GM19324 (cell line): ENCODE measurements around the gene SETD7.

Experiments
- ATAC-seq: cut with Tn5 transposase; IDR thresholded peaks from one replicate; pipeline ENCODE4 v1.9.1; 2021; ENCODE audit warnings: mild to moderate bottlenecking, moderate library complexity; ENCODE audit not compliant: unreplicated experiment, low FRiP score

SETD7 gene

DNA sequence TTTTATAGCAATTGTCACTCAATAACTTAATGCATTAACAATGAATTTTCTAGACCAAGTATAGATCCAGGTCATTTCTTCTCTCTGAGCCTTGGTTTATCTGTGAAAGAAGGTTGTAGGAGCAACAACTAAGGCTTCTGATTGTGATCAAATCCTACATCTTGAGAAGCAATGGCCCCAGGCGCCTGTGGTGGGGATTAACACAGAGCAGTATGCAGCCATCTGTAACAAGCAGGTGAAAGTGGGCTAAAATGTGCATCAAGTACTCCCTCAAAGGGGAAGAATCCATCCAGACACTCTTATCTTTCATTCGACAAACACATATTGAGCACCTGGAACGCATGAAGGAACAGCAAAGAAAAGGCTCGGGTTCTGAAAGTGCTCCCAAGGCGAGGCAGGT lies 19.1 kb upstream of the SETD7 start:
- no peak for ATAC-seq

DNA sequence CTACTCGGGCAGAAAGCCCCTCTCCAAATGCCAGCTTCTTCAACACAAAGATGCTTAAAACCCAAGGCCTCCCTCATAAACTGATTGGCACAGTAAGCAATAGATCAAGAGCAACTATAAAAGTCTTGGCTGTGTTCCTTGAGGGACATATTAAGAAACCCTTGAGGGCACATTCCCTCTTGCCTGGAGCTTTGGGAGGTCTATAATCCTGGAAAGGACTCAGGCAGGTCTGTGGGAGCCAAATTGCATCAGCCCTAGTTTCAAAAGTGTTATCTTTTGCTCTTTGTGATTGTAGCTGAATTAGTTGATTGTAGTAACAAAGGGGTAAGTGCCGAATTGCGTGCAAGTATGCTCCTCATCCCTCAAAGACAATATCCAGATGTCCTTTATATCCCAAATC lies 18.6 kb upstream of the SETD7 start:
- ATAC-seq = no peak

DNA sequence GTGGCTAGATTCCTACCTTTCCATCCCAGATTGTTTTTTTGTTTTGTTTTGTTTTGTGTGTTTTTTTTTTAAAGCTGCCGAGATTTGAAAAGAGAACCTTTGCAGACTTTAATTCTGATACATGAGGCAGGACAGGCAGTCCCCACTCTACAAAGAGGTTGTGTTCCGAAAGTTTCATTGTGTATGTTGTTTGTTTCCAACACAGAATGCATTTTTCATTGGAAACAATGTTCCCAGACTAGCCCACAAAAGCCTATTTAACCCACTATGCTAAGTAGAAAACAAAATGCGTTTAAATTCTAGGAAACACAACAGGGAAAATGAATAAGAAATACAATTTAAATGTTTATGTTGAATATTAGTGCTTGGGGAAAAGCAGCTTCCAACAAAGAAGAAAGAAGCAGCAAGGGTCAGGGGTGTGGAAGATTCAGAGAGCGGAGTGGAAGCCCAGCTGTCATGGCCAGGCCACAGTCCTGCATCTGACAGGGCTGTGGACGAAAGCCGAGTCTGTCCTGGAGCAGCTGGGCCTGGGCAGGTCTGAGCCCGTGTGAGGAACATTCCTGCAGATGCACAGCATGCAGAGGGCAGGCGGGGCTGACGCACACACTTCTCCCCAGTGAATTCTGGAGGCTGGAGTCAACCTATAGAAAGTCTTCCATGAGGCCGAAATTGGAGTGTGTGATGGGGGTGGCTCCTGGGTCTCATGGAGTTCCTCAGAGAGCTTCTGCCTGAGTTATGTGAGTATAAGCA lies 12.4 kb upstream of the SETD7 start:
- no peak for ATAC-seq

DNA sequence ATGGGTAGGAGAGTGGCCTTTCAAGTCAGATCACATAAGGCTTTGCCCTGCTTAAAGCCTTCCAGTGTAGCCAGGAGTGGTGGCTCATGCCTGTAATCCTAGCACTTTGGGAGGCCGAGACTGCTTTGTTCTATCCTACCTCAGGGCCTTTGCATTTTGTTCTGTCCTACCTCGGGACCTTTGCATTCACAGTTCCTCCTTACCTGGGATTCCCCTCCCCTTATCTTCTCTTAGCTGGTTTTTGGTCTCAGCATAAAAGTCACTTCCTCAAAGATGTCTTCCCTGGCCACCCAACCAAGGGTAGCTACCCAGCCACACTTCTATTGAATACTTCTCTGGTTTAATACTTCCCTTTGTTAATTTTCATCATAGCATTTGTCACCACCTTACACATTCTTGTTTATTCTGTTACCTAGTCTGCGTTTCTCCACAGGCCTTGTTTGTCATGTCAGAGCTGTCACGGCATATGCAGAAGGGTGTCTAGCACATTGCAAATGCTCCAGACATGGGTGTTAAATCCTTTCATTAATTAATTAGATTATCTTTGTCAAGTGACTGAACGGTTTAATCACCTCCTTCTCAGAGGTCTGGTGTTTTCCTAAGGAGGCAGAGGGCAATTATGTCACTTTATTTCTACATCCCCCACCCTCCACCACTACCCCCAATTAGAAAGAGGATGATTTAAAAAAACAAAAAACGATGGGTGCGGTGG lies 11.3 kb upstream of the SETD7 start:
- no peak for ATAC-seq

DNA sequence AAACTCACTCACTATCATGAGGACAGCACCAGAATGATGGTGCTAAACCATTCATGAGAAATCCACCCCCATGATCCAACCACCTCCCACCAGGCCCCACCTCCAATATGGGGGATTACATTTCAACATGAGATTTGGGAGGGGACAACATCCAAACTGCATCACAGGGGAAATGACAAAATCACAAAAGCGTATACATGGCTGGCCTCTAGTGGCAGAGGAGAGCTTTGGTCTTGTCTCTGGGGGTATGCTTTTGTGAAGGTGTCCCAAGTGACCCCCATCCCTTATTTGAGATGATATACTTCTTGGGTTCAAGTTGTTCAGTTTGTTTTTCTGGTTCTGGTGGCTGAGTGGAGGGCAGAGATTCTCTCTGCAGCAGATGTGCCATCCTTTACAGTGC lies 8.5 kb upstream of the SETD7 start:
- no peak for ATAC-seq

DNA sequence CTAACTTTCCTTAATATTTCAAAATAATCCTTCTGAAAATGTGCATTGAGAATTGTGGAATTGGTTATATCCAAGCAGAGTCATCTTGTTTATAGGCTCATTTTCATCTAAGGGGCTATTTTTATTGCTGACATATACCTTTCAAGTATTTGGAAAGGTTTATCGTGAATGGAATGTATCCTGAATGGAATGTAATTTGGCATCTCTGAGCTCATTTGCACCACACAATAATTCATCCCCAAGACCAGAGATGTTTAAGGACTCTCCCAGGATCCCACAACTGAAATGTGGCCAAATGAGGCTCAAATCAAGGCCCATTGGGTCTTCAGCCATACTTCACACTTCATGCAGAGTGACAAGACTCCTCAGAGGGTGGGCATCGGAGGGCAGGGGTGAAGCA lies 7.5 kb upstream of the SETD7 start:
- ATAC-seq = no peak

DNA sequence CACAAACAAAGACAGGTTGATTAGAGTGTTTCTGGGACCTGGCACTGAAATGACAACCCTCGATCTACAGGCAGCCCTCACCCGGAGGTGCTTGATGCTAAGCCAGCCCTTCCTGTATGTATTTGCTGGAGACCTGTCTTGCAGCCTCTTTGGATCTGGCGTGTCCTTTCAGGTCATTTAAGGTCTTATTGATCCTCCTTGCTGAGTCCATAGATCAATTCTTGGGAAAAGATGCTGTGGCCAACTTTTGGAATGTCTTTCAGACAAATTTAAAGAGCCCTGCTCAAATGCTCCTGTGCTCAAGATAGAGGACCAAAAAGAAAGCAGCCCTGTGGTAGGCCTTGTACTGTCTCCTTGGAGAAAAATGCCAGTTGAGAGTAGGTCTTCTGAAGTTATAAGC lies 6.8 kb upstream of the SETD7 start:
- ATAC-seq = no peak

DNA sequence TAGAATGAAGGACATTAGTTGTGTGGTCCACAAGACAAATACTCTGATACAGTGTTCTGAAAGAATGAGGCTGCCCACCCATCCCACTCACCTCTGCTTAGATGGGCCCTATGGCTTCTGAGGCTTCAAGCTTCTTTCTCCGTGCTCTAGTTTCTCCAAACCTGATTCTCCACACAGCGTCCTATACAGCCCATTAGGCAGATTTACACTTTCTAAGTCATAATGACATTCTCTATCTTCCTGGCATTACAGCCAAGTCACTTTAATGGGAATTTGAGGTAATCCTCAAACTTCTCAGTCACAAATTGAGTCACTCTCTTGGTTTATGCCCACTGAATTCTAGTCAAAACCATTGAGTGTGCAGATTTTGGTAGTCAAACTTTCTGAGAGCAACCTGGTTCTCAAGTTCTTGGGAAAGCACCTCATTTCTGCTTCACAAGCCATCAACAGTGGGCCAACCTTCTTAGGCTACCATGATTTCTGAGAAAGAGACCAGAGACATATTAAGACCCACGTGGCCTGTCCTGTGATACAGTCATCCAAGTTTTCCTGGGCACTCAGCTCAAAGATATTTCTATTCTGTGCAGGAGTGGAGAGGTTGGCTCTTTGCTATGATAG lies 6.2 kb upstream of the SETD7 start:
- ATAC-seq = no peak

DNA sequence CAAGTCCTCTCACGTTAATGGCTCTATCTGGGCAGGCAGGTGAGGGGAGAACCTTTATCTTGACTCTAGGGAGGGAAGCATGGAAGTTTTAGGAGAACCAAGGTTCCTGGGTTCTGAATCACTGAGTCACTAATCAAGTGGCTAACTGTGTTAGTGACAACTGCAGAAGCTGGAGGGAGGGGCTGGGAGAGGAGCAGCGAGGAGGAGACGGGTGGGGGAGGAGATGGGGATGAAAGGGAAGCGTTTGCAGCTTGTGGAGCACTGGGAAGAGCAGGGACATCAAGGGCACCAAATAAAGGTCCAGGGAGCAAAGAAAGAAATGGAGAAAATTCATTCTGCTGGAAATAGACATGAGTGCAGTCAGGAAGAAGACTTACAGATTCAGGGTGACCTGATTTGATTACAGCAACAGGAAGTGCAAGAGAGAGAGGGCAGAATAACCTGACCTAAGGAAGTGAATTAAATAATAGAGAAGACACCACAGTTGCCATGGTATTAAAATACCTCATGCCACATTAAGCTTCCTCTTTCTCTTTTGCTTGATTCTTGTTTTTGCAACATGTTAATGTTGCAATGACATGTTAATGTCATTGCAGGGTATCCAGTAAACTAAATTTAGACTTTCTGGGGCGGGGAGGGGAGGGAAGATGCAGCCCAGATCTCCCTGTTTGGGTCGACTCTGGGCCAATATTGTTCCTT lies 4.5 kb upstream of the SETD7 start:
- ATAC-seq = no peak

DNA sequence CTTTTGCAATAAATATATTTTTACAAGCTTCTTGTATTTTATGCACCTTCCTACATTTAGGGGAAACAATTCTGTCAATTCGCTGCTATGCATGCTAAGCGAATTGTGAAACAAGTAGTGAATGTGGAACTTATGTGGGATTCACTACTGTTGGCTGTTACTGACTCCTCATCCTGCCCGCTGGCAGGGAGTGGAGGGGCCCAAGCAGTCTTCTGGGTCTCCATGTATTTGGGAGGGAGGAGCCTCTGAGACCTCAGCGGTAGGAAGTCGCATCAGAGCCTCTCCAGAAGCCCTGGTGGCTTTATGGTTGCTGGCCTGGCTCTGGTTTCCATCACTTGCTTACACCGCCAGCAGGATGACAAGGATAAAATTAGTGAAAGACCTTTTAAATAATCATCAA lies 3.7 kb upstream of the SETD7 start:
- no peak for ATAC-seq

DNA sequence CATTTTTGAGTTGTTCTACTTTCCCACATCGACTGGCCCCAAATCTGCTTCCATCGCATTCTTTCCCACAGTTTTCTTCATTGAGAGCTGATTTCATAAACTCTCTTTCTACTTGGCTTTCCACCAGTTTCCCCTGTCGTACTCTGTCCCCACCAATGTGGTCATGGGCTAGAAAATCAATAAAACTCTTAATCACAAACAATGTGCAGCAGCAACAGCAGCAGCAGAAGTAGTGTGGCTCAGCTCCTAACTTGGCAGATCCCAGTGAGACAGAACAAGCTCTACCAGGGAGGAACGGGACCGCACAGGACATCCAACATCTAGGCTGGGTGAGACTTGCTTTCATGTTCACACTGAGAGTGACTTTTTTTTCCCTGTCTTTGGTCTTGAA lies 3.1 kb upstream of the SETD7 start:
- ATAC-seq = no peak

DNA sequence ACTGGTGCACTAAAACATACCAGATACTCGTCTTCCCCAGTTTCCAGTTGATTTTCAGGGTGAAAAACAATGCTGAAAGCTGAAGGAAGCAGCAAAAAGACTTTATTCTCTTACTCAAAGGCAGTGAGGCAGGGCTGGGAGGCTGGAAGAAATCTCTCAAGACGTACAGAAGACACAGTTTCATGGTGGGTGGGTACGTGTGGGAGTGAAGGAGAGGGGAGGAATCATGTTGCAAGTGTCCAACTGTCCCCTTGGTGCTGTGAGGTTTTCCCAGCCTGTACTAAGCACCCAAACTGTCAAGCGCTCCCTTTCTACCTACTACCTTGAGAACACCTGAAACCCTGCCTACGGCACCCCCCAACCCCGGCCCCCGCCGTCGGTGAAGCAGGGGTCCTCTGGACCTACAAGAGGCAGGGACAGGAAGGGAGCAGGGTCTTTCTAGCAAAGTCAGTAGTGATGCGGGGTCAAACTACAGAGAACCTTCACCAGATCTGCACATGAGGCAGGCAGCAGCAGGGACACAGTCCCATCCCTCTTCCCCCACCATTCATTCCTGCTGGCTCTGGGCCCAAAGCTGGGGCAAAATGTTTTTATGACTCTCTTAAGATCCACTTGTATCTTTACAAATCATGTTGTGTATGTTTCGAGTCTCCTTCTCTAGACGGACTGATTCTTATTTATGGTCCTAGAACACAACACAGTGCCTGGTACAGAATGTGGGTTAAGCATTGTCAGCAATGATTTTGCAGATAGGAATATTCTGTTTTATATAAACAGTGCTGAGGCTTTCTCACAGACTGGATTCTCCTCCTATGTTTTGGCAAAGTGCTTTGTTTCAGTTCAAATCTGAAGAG lies 2.4 kb upstream of the SETD7 start:
- ATAC-seq = no peak

DNA sequence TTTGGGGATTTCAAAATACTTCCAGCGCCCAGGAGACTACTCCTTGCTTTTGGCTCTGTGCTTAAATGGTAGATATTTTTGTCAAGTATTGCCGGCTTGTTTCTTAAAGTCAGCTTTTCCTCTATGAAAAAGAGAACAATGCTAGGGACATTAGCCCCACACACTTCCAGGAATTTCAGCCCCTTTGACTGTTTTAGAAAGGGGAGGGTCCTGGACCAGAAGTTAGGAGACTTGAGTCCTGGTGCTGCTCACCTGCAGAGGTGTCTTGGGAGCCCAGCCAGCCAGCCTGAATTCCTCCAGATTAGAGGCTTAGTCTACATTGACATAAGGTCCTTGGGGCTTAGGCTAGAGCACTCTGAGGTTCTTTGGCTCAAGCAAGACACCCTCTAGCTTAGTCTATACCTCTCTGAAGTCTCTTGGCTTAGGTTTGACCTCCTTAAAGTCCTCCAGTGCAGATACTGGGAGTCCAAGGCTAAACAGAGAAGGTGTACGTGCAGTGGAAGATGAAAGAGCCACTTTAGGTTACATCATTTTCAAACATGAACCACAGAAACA lies 1.6 kb upstream of the SETD7 start:
- ATAC-seq = no peak

DNA sequence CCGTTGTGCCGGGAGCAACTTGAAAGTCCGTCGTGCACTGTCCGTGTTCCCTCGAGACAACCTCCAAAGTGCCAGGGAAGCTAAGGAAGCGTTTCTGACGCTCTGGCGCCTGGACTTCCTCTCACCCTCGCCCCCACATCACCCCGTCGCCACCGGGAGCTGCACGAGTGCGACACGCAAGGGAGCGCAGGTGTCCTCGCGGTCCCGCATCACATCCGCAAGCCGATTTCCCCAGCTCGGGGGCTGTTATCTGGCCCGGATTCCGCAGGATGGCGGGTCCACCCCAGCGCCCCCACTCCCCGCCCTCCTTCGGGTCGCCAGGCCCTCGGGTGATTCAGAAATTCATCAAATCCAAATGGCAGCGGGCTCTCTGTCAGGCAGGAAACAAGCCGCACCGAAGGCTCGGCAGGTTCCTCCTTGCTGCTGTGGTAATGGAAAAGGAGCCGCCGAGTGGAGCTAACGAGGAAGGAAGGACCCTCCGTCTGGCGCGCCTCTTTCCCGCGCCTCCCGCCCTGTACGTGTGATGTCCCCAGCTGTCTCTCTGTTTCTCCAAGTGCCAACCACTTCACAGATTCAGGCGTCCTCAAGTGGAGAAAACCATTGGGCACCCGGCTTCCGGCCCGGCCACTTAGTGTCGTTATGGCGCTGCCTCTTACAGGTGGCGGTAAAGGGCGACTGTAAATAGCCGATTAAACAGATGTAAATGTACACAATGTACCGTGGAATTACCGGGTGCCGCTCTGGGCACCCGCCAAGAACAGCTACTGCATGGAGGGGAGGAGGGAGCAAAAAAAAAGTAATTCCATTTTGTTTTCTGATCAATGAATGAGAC lies 921 bp upstream of the SETD7 start:
- no peak for ATAC-seq

DNA sequence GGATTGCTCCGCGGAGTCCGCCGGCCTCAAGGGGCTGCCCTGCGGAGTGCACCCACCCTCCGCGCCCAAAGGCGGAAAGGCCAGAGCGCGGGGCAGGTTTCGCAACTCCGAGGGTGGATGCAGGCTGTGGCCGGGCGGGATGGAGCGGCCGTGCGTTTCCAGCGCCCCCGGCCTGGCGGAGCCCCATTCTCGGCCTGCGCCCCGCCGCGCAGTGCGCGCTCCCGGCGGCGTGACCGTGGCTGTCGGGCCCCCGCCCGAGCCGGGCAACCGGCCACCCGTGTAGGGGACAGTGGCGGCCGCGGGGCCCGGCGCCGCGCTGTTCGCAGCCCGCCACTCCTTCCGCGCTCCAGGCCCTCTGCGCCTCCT lies 331 bp downstream of the SETD7 start:
- no peak for ATAC-seq

DNA sequence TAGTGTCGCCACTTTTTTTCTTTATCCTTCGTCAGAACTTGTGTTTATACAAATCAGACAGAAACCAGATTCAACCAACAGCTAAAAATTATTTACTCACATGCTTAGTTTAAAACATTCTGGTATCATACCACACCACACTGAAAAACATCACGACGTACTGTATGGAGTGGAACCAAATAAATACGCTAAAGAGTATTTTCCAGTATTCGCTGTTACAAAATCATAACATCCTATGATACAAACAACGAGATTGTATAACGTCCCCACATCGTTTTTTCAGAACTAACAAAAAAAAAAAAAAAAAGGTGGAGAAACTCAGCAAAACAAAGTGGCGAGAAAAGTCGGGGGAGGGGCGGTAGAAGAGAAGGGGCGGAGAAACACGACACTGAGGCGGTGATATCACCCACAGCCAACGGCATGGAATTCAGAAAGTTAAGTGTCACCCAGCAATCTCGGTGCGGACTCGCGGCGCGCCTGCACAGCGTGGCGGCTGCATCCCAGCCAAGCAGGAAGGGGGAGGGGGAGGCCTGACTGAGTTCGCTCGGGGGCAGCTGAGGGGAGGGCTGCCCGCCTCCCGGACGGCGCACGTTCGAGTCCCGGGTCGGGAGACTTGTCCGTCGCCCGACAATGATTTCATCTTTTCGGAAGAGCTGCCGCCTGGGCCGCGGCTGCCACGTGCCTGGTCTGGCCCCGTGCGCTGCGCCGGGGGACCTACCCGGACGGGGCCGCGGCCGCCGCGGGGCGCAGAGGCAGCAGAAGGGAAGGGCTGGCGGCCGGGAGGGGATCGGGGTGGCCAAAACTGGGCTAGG lies 920 bp downstream of the SETD7 start:
- ATAC-seq = no peak

DNA sequence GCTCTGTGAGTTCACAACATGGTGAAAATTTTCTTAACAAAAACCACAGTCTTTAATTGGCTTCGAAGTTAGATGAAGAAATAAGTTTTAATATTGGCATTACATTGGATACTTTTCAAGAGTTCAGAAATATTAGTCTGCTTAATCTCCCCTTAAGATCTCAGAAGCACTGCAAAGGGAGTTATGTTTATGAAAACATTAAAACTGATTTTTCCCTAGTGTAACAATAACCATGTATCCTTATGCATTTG lies 1.5 kb downstream of the SETD7 start:
- ATAC-seq = no peak

DNA sequence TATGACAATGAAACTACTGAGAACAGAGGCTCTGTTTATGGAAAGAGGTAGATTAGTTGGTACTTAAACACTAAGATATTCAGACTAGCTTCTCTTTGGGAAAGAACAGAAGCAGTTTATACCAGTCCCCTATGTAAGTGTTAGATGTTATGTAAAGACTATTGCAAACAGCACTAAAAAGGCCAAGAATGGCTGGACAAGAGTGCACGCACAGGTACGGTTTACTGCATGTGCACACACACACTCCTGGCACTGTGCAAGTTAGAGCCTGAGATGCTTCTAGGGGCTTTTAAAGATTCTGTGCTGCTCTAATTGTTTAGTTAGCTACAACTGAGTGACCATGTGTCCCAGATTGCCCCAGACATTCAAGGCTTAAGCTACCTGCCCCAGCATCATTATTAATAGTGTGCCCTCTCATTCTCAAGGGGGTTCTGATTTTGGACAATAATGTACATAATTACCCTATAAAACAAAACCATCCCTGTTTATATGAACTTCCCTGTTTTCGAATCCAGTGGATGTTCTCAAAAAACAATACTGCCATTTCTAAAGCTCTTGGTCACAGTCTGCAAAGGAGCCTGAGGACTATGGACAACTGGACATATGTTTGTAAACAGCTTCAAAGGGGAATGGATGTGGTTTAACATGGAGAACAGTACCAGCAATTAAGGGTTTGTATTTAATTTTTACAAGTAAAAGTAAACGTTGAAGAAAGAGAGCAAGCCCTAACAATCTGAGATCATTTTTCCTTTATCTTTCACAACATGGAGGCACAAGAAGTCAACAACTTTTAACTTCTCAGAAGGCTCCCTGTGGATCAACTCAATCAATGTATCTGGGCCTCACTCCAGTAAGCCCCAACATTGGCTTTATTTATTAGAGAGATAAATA lies 2.0 kb downstream of the SETD7 start:
- ATAC-seq = no peak
